IMR-90 (cell line): ENCODE data around the gene PTPRF. TPM values are rescaled to one million over a fixed set of nuclear protein-coding genes. Genes with fewer than 3 reads are reported as not detected.

Source experiments
- ATAC-seq: fragments of 200-7000 bp; cut with Tn5 transposase; 2 replicates; pipeline ENCODE4 v1.9.1; 2020; ENCODE audit warnings: low read depth, mild to moderate bottlenecking, moderate library complexity
- BruUV-seq: library from RNA; stranded (reverse); fragments of 400-500 nt; replicated peaks from 2 replicates; lab custom pipeline; 2021; lab: Mats Ljungman, UMichigan
- CTCF ChIA-PET: fragments of 300-600 bp; formaldehyde crosslinking; extraction: SDS; loops from one replicate; lab custom pipeline; 2021; ENCODE audit warnings: antibody characterized with exemption; lab: Yijun Ruan, JAX
- POLR2A ChIA-PET: fragments of 300-600 bp; sonication (Branson Sonifier 250); formaldehyde crosslinking; loops from one replicate; lab custom pipeline; 2022; ENCODE audit warnings: antibody characterized with exemption; ENCODE audit not compliant: unreplicated experiment; lab: Charles Lee
- DNase-seq: peaks from one replicate; pipeline ENCODE4 v3.0.0; 2013
- H2AFZ ChIP-seq: replicated peaks from 2 replicates; pipeline ENCODE3; 2013; ENCODE audit warnings: low read length, mild to moderate bottlenecking; ENCODE audit not compliant: poor library complexity
- H2AK5ac ChIP-seq: 2 replicates; pipeline ENCODE4 v1.6.1; 2013; ENCODE audit warnings: low read depth, low read length, inconsistent platforms
- H2AK9ac ChIP-seq: replicated peaks from 2 replicates; pipeline ENCODE3; 2013; ENCODE audit warnings: mild to moderate bottlenecking, low read depth, low read length, moderate library complexity; ENCODE audit not compliant: poor library complexity
- H2BK120ac ChIP-seq: 2 replicates; pipeline ENCODE4 v1.6.1; 2013; ENCODE audit warnings: low read depth, low read length, inconsistent platforms
- H2BK15ac ChIP-seq: 3 replicates; pipeline ENCODE4 v1.6.1; 2013; ENCODE audit warnings: low read depth, low read length, inconsistent platforms
- H2BK20ac ChIP-seq: 2 replicates; pipeline ENCODE4 v1.6.1; 2013; ENCODE audit warnings: low read depth, mild to moderate bottlenecking, inconsistent platforms, low read length, moderate library complexity
- H2BK5ac ChIP-seq: 2 replicates; pipeline ENCODE4 v1.6.1; 2013; ENCODE audit warnings: mild to moderate bottlenecking, low read depth, low read length, inconsistent platforms; ENCODE audit not compliant: poor library complexity, severe bottlenecking
- H3K14ac ChIP-seq: replicated peaks from 2 replicates; pipeline ENCODE4 v1.6.1; 2013; ENCODE audit warnings: low read depth, low read length, inconsistent platforms
- H3K18ac ChIP-seq: 2 replicates; pipeline ENCODE4 v1.6.1; 2013; ENCODE audit warnings: low read depth, low read length, control low read depth
- H3K23ac ChIP-seq: 2 replicates; pipeline ENCODE4 v1.6.1; 2013; ENCODE audit warnings: low read depth, low read length, inconsistent platforms
- H3K27ac ChIP-seq: 2 replicates; pipeline ENCODE4 v1.5.1; 2013; ENCODE audit warnings: mild to moderate bottlenecking, control low read depth, low read length; ENCODE audit not compliant: insufficient read depth
- H3K27me3 ChIP-seq: 2 replicates; pipeline ENCODE4 v1.6.1; 2013; ENCODE audit warnings: low read length; ENCODE audit not compliant: control insufficient read depth, insufficient read depth
- H3K36me3 ChIP-seq: 2 replicates; pipeline ENCODE4 v1.6.1; 2013; ENCODE audit warnings: low read length, mixed read lengths; ENCODE audit not compliant: control insufficient read depth, insufficient read depth
- H3K4ac ChIP-seq: 2 replicates; pipeline ENCODE4 v1.6.1; 2013; ENCODE audit warnings: low read depth, low read length, inconsistent platforms
- H3K4me1 ChIP-seq: 2 replicates; pipeline ENCODE4 v1.6.1; 2013; ENCODE audit warnings: low read length, mixed read lengths; ENCODE audit not compliant: control insufficient read depth, insufficient read depth
- H3K4me2 ChIP-seq: 2 replicates; pipeline ENCODE4 v1.6.1; 2013; ENCODE audit warnings: low read depth, mild to moderate bottlenecking, control low read depth, low read length, moderate library complexity
- H3K4me3 ChIP-seq: 2 replicates; pipeline ENCODE4 v1.5.1; 2013; ENCODE audit warnings: low read depth, mild to moderate bottlenecking, control low read depth, low read length, moderate library complexity; ENCODE audit not compliant: insufficient read depth
- H3K56ac ChIP-seq: 2 replicates; pipeline ENCODE4 v1.6.1; 2013; ENCODE audit warnings: low read length, inconsistent platforms; ENCODE audit not compliant: insufficient read depth; ENCODE audit errors: extremely low read depth
- H3K79me1 ChIP-seq, 2 experiments: 2 replicates each; pipeline ENCODE4 v1.6.1; 2013; ENCODE audit warnings: low read length in 2 of 2, inconsistent platforms in 1 of 2, low read depth in 1 of 2
- H3K9ac ChIP-seq: 2 replicates; pipeline ENCODE4 v1.6.1; 2013; ENCODE audit warnings: low read depth, low read length, control low read depth
- H3K9me1 ChIP-seq: 2 replicates; pipeline ENCODE4 v1.6.1; 2013; ENCODE audit warnings: low read length, inconsistent platforms; ENCODE audit not compliant: insufficient read depth
- H3K9me3 ChIP-seq: 2 replicates; pipeline ENCODE4 v1.6.1; 2013; ENCODE audit warnings: low read length; ENCODE audit not compliant: control insufficient read depth, insufficient read depth
- H4K20me1 ChIP-seq: 2 replicates; pipeline ENCODE4 v1.6.1; 2013; ENCODE audit warnings: low read length, inconsistent platforms; ENCODE audit not compliant: insufficient read depth
- H4K5ac ChIP-seq: 2 replicates; pipeline ENCODE4 v1.6.1; 2013; ENCODE audit warnings: mild to moderate bottlenecking, low read depth, low read length, control low read depth
- H4K8ac ChIP-seq, 2 experiments: 2 replicates each; pipeline ENCODE4 v1.6.1; 2013; ENCODE audit warnings: low read depth in 2 of 2, low read length in 2 of 2, control low read depth in 1 of 2, inconsistent platforms in 1 of 2
- H4K91ac ChIP-seq: 2 replicates; pipeline ENCODE4 v1.6.1; 2013; ENCODE audit warnings: low read depth, low read length, inconsistent platforms; ENCODE audit not compliant: insufficient read depth
- BHLHE40 ChIP-seq: fragments of 150-350 bp; IDR thresholded peaks from 2 replicates; pipeline ENCODE4 v1.6.1; 2016; ENCODE audit warnings: mild to moderate bottlenecking, low read depth, low read length
- CEBPB ChIP-seq: IDR thresholded peaks from 2 replicates; pipeline ENCODE4 v1.6.1; 2012; ENCODE audit warnings: low read depth, low read length, improper control_type of control experiment
- CHD1 ChIP-seq: IDR thresholded peaks from 2 replicates; pipeline ENCODE4 v1.6.1; 2012; ENCODE audit warnings: low read depth, low read length, improper control_type of control experiment
- CTCF ChIP-seq: conservative IDR thresholded peaks from 2 replicates; pipeline ENCODE4 v1.5.1; 2012; ENCODE audit warnings: mild to moderate bottlenecking, low read depth, low read length, improper control_type of control experiment
- ELK1 ChIP-seq: fragments of 150-350 bp; IDR thresholded peaks from 2 replicates; pipeline ENCODE4 v1.6.1; 2016; ENCODE audit warnings: low read depth, mild to moderate bottlenecking, low read length, moderate library complexity, borderline replicate concordance
- FOS ChIP-seq: fragments of 150-350 bp; IDR thresholded peaks from 2 replicates; pipeline ENCODE4 v1.6.1; 2016; ENCODE audit warnings: low read depth, low read length
- MAFK ChIP-seq: IDR thresholded peaks from 2 replicates; pipeline ENCODE4 v1.6.1; 2012; ENCODE audit warnings: low read depth, low read length, improper control_type of control experiment
- MAZ ChIP-seq: IDR thresholded peaks from 2 replicates; pipeline ENCODE4 v1.6.1; 2012; ENCODE audit warnings: low read depth, mild to moderate bottlenecking, low read length, improper control_type of control experiment, moderate library complexity, borderline replicate concordance
- MXI1 ChIP-seq: IDR thresholded peaks from 2 replicates; pipeline ENCODE4 v1.6.1; 2012; ENCODE audit warnings: low read depth, mild to moderate bottlenecking, low read length, moderate library complexity, borderline replicate concordance
- NFE2L2 ChIP-seq: fragments of 150-350 bp; IDR thresholded peaks from 2 replicates; pipeline ENCODE4 v1.6.1; 2016; ENCODE audit warnings: low read depth, mild to moderate bottlenecking, low read length
- POLR2A ChIP-seq: IDR thresholded peaks from 2 replicates; pipeline ENCODE4 v1.6.1; 2012; ENCODE audit warnings: mild to moderate bottlenecking, low read depth, low read length
- RAD21 ChIP-seq: IDR thresholded peaks from 2 replicates; pipeline ENCODE4 v1.6.1; 2012; ENCODE audit warnings: low read length, improper control_type of control experiment
- RCOR1 ChIP-seq: IDR thresholded peaks from 2 replicates; pipeline ENCODE4 v1.6.1; 2012; ENCODE audit warnings: mild to moderate bottlenecking, low read length, improper control_type of control experiment; ENCODE audit not compliant: insufficient replicate concordance
- RFX5 ChIP-seq: IDR thresholded peaks from 2 replicates; pipeline ENCODE4 v1.8.0; 2012; ENCODE audit warnings: low read depth, mild to moderate bottlenecking, low read length, moderate library complexity
- SMC3 ChIP-seq: fragments of 150-350 bp; IDR thresholded peaks from 2 replicates; pipeline ENCODE4 v1.6.1; 2016; ENCODE audit warnings: low read depth, mild to moderate bottlenecking, antibody characterized with exemption, low read length, moderate library complexity
- WGBS, 2 experiments: methylation state at CpG; one replicate each; pipeline versions ENCODE4 v1.1.5 to v1.1.7; 2013; ENCODE audit warnings: missing lambda C conversion rate in 2 of 2; ENCODE audit not compliant: insufficient read length in 1 of 2; ENCODE audit errors: extremely low coverage in 2 of 2; 5-methylcytosine and 5-hydroxymethylcytosine counted together
- dilution Hi-C: fragments of 300-500 bp; cut with HindIII; formaldehyde crosslinking; loops from one replicate; pipeline ENCODE4 v1.14.3; 2018; ENCODE audit warnings: low sequenced_read_pairs; ENCODE audit not compliant: unreplicated experiment
- in situ Hi-C: fragments of 300-500 bp; cut with MboI; formaldehyde crosslinking; loops from 3 replicates; pipeline ENCODE4 v1.14.3; 2019; ENCODE audit warnings: low sequenced_read_pairs, inconsistent platforms, mixed read lengths
- intact Hi-C: fragments of 100-400 bp; cut with micrococcal nuclease; formaldehyde crosslinking; loops from 2 replicates; pipeline ENCODE4 v1.10.0; 2022
- polyA plus RNA-seq, 3 experiments: library from polyadenylated mRNA; depleted of rRNA; stranded (reverse); fragments of >200 nt; gene quantifications; 2 replicates each; pipeline ENCODE4 v1.2.3, GENCODE V29; 2012; ENCODE audit warnings: low replicate concordance in 1 of 3
- total RNA-seq: library from RNA; depleted of rRNA; stranded (reverse); fragments of >200 nt; gene quantifications from 2 replicates; pipeline ENCODE4 v1.2.3, GENCODE V29; 2012
- TF ChIP-seq, protein P1 (sequence below): fragments of 150-350 bp; IDR thresholded peaks from 2 replicates; pipeline ENCODE4 v1.6.1; 2017; ENCODE audit warnings: mild to moderate bottlenecking, antibody characterized with exemption, low read length, low read depth

PTPRF gene
- total and polyA plus RNA-seq, 2 of the 4 experiments (the other 2 are of a cell fraction), result 25.8 to 92.3 TPM

DNA sequence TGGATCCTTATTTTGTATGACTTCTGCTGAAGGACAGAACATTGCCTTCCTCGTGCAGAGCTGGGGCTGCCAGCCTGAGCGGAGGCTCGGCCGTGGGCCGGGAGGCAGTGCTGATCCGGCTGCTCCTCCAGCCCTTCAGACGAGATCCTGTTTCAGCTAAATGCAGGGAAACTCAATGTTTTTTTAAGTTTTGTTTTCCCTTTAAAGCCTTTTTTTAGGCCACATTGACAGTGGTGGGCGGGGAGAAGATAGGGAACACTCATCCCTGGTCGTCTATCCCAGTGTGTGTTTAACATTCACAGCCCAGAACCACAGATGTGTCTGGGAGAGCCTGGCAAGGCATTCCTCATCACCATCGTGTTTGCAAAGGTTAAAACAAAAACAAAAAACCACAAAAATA is 91.8 kb downstream of the PTPRF start:
- 0 out of 2 replicates have a peak, but pooled peaks cover 4% of the 10 kb centered on the region for H3K9me1 ChIP-seq
- no peak overlapping the region for H2BK5ac ChIP-seq
- intact Hi-C loops (no loop called here), dilution Hi-C loops (no loop called here), in situ Hi-C loops (no loop called here)
- no peaks in the 10 kb centered on the region for H3K27me3 ChIP-seq
- DNase-seq, result peak; percentile 50
- H4K8ac ChIP-seq, result no peak overlapping the region
- H3K9me3 ChIP-seq, result no peaks in the 10 kb centered on the region
- H3K4me1 ChIP-seq, result no peaks in the 10 kb centered on the region
- BruUV-seq, result no TSS peak
- H3K9ac ChIP-seq, result no peak overlapping the region
- no peak overlapping the region for H3K56ac ChIP-seq
- no peak overlapping the region for H2AK9ac ChIP-seq
- H4K20me1 ChIP-seq, result no peaks in the 10 kb centered on the region; the same call in none of the 2 replicates
- H3K79me1 ChIP-seq, result no peaks in the 10 kb centered on the region; a peak in 1 of 4 replicates
- H3K23ac ChIP-seq, result no peak overlapping the region
- H3K4me2 ChIP-seq, result no peak overlapping the region
- ATAC-seq, result peak; percentile 72
- ChIA-PET CTCF (interaction anchor here (0.6 kb wide), 1 partner anchor 251 kb away, joined by 5 read pairs; no protein-coding TSS in a partner anchor), POLR2A (no interaction called here)
- no peak overlapping the region for H2AFZ ChIP-seq
- no peak overlapping the region for H4K5ac ChIP-seq
- peaks cover 48% of the 10 kb centered on the region for H3K36me3 ChIP-seq
- no peak overlapping the region for H2BK15ac ChIP-seq
- H3K4ac ChIP-seq, result no peak overlapping the region
- no peak overlapping the region for H4K91ac ChIP-seq
- H3K27ac ChIP-seq, result no peak overlapping the region
- TF ChIP-seq RAD21, result no peak
- TF ChIP-seq RCOR1, result no peak
- TF ChIP-seq CEBPB, result no peak
- TF ChIP-seq MXI1, result no peak
- TF ChIP-seq RFX5, result no peak
- TF ChIP-seq POLR2A, result no peak
- TF ChIP-seq, protein P1, sequence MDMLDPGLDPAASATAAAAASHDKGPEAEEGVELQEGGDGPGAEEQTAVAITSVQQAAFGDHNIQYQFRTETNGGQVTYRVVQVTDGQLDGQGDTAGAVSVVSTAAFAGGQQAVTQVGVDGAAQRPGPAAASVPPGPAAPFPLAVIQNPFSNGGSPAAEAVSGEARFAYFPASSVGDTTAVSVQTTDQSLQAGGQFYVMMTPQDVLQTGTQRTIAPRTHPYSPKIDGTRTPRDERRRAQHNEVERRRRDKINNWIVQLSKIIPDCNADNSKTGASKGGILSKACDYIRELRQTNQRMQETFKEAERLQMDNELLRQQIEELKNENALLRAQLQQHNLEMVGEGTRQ, result no peak
- TF ChIP-seq MAFK, result no peak
- TF ChIP-seq NFE2L2, result no peak
- TF ChIP-seq SMC3, result no peak
- TF ChIP-seq BHLHE40, result no peak
- TF ChIP-seq CTCF, result no peak
- no peak for TF ChIP-seq ELK1
- TF ChIP-seq CHD1, result no peak
- TF ChIP-seq FOS, result no peak
- TF ChIP-seq MAZ, result no peak
- H3K18ac ChIP-seq, result no peak overlapping the region
- H3K14ac ChIP-seq, result no peak overlapping the region
- no peak overlapping the region for H2AK5ac ChIP-seq
- no peak overlapping the region for H2BK120ac ChIP-seq
- 95% methylated on average over 6 of the region's 10 CpGs; no CpG with 5 or more reads in 1 of the 2 experiments for WGBS, 2 experiments
- H2BK20ac ChIP-seq, result no peak overlapping the region
- H3K4me3 ChIP-seq, result no peak overlapping the region
